GM12801 (cell line): ENCODE results near the gene CALM1.

Experiments used
- CTCF ChIP-seq: IDR thresholded peaks from one replicate; pipeline ENCODE4 v1.5.1; 2011; ENCODE audit warnings: control low read depth; ENCODE audit not compliant: insufficient read length; ENCODE audit errors: extremely low read depth

The CALM1 gene

GRCh38 chr14:90426663-90427062, 29.8 kb downstream of the CALM1 start:
- no peak for TF ChIP-seq CTCF

GRCh38 chr14:90427848-90428426, 31.1 kb downstream of the CALM1 start:
- TF ChIP-seq CTCF: no peak

GRCh38 chr14:90428676-90429075, 31.8 kb downstream of the CALM1 start:
- TF ChIP-seq CTCF: no peak

DNA sequence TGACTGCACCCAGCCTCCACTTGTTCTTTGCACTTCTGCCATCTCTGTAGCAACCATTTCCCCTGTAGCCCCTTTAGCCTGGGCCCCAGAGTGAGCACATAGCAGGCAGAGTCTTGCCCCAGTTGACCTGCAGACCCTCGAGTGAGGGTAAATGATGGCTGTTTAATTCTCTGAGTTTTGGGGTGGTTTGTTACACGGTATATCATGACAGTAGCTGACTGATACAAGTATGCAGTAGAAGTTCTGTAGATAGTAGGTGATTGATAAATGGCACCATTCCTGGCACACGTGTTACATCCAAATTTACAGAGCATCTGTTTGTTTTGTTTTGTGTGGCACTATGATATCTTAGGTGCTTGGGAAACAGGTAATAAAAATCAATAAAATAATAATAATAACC, 32.4 kb downstream of the CALM1 start:
- no peak for TF ChIP-seq CTCF

DNA sequence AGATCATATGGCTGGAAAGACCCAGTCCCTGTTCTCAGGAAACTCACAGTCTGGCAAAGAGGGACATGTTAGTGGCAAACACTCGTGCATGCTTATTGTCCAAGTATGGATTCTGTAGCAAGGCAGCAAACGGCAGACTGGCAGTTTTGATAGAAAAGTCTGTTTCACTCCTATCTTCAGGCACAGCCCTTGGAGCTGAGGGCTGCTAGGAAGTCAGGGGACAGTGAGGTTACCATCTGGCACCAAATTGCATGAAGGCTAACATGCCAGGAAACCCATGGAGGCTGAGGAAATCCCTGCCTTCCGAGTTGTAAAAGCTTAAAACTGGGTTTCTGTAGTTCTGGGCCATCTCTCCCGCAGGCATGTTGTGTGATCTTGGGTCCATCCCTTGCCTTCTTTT, 32.9 kb downstream of the CALM1 start:
- TF ChIP-seq CTCF: no peak

DNA sequence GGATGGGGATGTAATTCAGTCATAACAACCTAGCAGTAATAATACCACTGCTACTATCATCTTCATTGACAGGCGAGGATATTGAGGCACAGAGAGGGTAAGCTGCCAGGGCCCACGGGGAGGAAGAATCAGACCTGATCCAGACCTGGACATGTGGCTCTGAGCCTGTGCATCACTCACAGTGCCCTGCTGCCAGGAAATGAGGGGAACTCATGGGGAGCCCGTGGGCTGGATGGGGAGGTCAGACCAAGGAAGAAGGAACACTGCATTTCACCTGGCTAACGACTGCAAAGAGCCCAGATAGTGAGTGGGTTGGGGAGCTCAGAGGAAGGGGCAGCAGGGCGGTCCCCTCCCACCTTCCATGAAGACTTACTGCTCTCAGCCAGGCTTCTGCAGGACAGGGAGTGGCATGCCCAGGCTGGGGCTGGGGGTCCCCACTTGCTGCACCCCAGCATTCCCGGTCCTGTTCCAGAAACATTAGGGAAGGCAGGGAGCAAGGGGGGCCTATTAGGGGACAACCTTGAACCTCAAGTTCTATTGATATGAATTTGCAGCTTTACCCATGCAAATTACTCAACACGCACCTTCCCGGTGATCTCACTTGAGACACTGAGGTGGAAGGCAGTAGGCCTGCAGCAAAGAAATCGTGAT, 37.7 kb downstream of the CALM1 start:
- TF ChIP-seq CTCF: no peak

- no peak for TF ChIP-seq CTCF
These were observed 42.0 kb downstream of the CALM1 start for GRCh38 chr14:90438841-90439240.
